Lower leg skin (tissue), 4 donors: ENCODE results near the gene ZNF841. TPM values are rescaled to one million over a fixed set of nuclear protein-coding genes. Genes with fewer than 3 reads are reported as not detected.

Experiments
- DNase-seq, 2 donors: peaks; one replicate each; pipeline ENCODE4 v3.0.0-alpha.2; 2019; ENCODE audit warnings: low spot score in 2 of 2
- H3K4me3 ChIP-seq: fragments of 200-600 bp; sonication (generic); 2 replicates; pipeline ENCODE4 v1.5.1; 2017; ENCODE audit warnings: mild to moderate bottlenecking, low read depth; ENCODE audit not compliant: poor library complexity, severe bottlenecking
- CTCF ChIP-seq, 3 donors: fragments of 450-650 bp; IDR thresholded peaks; one replicate each; pipeline ENCODE4 v1.5.1; 2016; ENCODE audit warnings: antibody characterized with exemption in 3 of 3, mild to moderate bottlenecking in 3 of 3, moderate library complexity in 2 of 3
- POLR2A ChIP-seq, 2 donors: fragments of 450-650 bp; IDR thresholded peaks; one replicate each; pipeline ENCODE4 v1.6.1; 2016 to 2017; ENCODE audit warnings: antibody characterized with exemption in 2 of 2, mild to moderate bottlenecking in 1 of 2, moderate library complexity in 1 of 2
- WGBS, 2 donors: methylation state at CpG; one replicate each; pipeline ENCODE4 v1.1.5; 2018; 5-methylcytosine and 5-hydroxymethylcytosine counted together
- intact Hi-C: fragments of 100-400 bp; cut with DNase I; formaldehyde crosslinking; loops from one replicate; pipeline ENCODE4 v1.15.0; 2023; ENCODE audit warnings: low total_unique reads
- total RNA-seq, 4 donors: library from RNA; depleted of rRNA; stranded (reverse); fragments of >200 nt; gene quantifications; one replicate each; pipeline ENCODE4 v1.1.0, GENCODE V29; 2016

Gene ZNF841
- total RNA-seq, 4 donors from 2014 or later, result 15.0 to 34.1 (median 19.3) TPM

GRCh38 chr19:52022193-52022592 is 73.4 kb downstream of the ZNF841 start:
- no peak overlapping the region for H3K4me3 ChIP-seq
- intact Hi-C loops, result no loop called here
- DNase-seq, result no peak
- no peak for TF ChIP-seq POLR2A (IDR thresholded peaks at IDR 0.05)
- TF ChIP-seq CTCF (IDR thresholded peaks at IDR 0.05), result no peak
- WGBS, 2 donors, result 96 to 98% methylated on average over 15 of the region's 15 CpGs

GRCh38 chr19:52020506-52020905 is 75.1 kb downstream of the ZNF841 start:
- DNase-seq, result no peak
- WGBS, 2 donors, result 92 to 98% methylated on average over 4 of the region's 4 CpGs

More at GRCh38 chr19:52020506-52020905, 75.1 kb downstream of the ZNF841 start:
- TF ChIP-seq CTCF (IDR thresholded peaks at IDR 0.05), result no peak
- no peak for TF ChIP-seq POLR2A (IDR thresholded peaks at IDR 0.05)
- H3K4me3 ChIP-seq, result no peak overlapping the region
- intact Hi-C loops, result no loop called here

Other genes starting within 250 kb of the ZNF841 start
- 10 to 100 TPM in 3 of 4 donors, 1 to 10 TPM in 1; 6.7 to 20.5 (median 18.6) TPM for gene ZNF577, start 207.8 kb downstream of the ZNF841 start, total RNA-seq
- 10 to 100 TPM in 3 of 4 donors, 1 to 10 TPM in 1; 8.6 to 34.3 (median 13.2) TPM for gene ZNF649, start 190.7 kb downstream of the ZNF841 start, total RNA-seq
- gene ZNF613, start 168.3 kb downstream of the ZNF841 start, total RNA-seq, result 10 to 100 TPM in 1 of 4 donors, 1 to 10 TPM in 3; 3.6 to 17.2 (median 7.0) TPM
- 10 to 100 TPM in 2 of 4 donors, 1 to 10 TPM in 2; 7.3 to 21.9 (median 12.1) TPM for gene ZNF350, start 108.9 kb downstream of the ZNF841 start, total RNA-seq
- 10 to 100 TPM; 10.6 to 19.2 (median 16.3) TPM for gene ZNF615, start 87.6 kb downstream of the ZNF841 start, total RNA-seq
- 1 to 10 TPM; 3.9 to 6.4 (median 4.3) TPM for gene ZNF614, start 67.4 kb downstream of the ZNF841 start, total RNA-seq
- 10 to 100 TPM in 2 of 4 donors, 1 to 10 TPM in 2; 8.2 to 20.7 (median 11.2) TPM for gene ZNF432, start 46.9 kb downstream of the ZNF841 start, total RNA-seq
- 10 to 100 TPM in 2 of 4 donors, 1 to 10 TPM in 2; 7.8 to 12.6 (median 9.8) TPM for gene ZNF616, start 44.2 kb upstream of the ZNF841 start, total RNA-seq
- gene ZNF836, start 75.9 kb upstream of the ZNF841 start, total RNA-seq, result 10 to 100 TPM; 15.3 to 35.3 (median 24.7) TPM
- 100 to 1,000 TPM; 200 to 226 (median 224) TPM for gene PPP2R1A, start 94.3 kb upstream of the ZNF841 start, total RNA-seq
- gene ZNF766, start 173.8 kb upstream of the ZNF841 start, total RNA-seq, result 10 to 100 TPM in 3 of 4 donors, 1 to 10 TPM in 1; 8.0 to 18.4 (median 14.6) TPM
- gene ZNF480, start 201.4 kb upstream of the ZNF841 start, total RNA-seq, result 1 to 10 TPM; 2.8 to 6.2 (median 5.7) TPM
- 1 to 10 TPM in 1 of 4 donors, under 1 TPM in 3; 0.67 to 1.3 (median 0.87) TPM for gene ZNF610, start 240.5 kb upstream of the ZNF841 start, total RNA-seq